ENCODE results near the gene CPEB3. TPM values are rescaled to one million over a fixed set of nuclear protein-coding genes. Genes with fewer than 3 reads are reported as not detected.

The CPEB3 gene
- total and polyA plus RNA-seq, 9 of the 15 experiments (the other 6 are each of a cell fraction or from before 2014, with no cell fraction given), result 0.15 to 1.2 (median 0.51) TPM

- Histone ChIP-seq H3K4me3 (no peak overlapping the region), H3K9me1 (ENCODE audit: control insufficient read depth, insufficient read depth, low read length) (no peaks in the 10 kb centered on the region), H3K4me2 (ENCODE audit: insufficient read depth, low read length) (no peak overlapping the region), H3K4me1 (replicated peaks in 1 of 2; ENCODE audit: control insufficient read depth in 2 of 2, insufficient read depth in 2 of 2, low read length in 2 of 2) (no peaks in the 10 kb centered on the region), H3K27ac (ENCODE audit: extremely low read depth, low read depth, low read length) (no peak overlapping the region), H4K20me1 (replicated peaks; ENCODE audit: control insufficient read depth, insufficient read depth, low read length) (no peaks in the 10 kb centered on the region), H3K27me3 (ENCODE audit: control insufficient read depth in 2 of 2, insufficient read depth in 2 of 2, low read length in 2 of 2) (no peaks in the 10 kb centered on the region), H3K36me3 (ENCODE audit: control insufficient read depth, insufficient read depth, low read length) (no peaks in the 10 kb centered on the region), H3K9ac (ENCODE audit: insufficient read depth in 1 of 2, low read depth in 2 of 2, low read length in 2 of 2) (no peak overlapping the region), H2AFZ (ENCODE audit: low read depth, low read length) (no peak overlapping the region), H3K79me2 (ENCODE audit: control insufficient read depth, insufficient read depth, low read length) (no peaks in the 10 kb centered on the region), H3K9me3 (replicated peaks; ENCODE audit: control insufficient read depth, insufficient read depth, low read depth, low read length) (no peaks in the 10 kb centered on the region)
- intact Hi-C loops (cut with micrococcal nuclease) (no loop called here), in situ Hi-C loops (cut with MboI) (loop anchor here (25.0 kb wide), 1 partner anchor 211 kb away; the partner anchor contains the start of genes CPEB3 and MARCHF5)
- DNase-seq (ENCODE audit: extremely low read depth in 1 of 4, low spot score in 3 of 4), result no peak
- ATAC-seq, result no peak
- no TSS peak for BruUV-seq (replicated peaks)
- CTCF ChIA-PET (ENCODE audit: low intra/inter-chr PET ratio), result interaction anchor here (0.6 kb wide), 1 partner anchor 191 kb away, joined by 5 read pairs; no protein-coding TSS in a partner anchor
- FAIRE-seq, result no peak
- POLR2A ChIA-PET, result interaction anchor here (0.6 to 1.0 kb wide), 2 partner anchors 11 to 21 kb away, joined by 3 read pairs; no protein-coding TSS in a partner anchor
- TF ChIP-seq ZFX (CRISPR knock-in tag; IDR thresholded peaks at IDR 0.05) (no peak), CBFA2T2 (conservative IDR thresholded peaks at IDR 0.05) (no peak), NELFE (IDR thresholded peaks at IDR 0.05; ENCODE audit: insufficient read depth, insufficient read length) (no peak), POU5F1 (IDR thresholded peaks at IDR 0.05; ENCODE audit: borderline replicate concordance, low read depth, low read length, partially characterized antibody) (no peak), SAFB (IDR thresholded peaks at IDR 0.05; ENCODE audit: borderline replicate concordance, low read depth, low read length) (no peak)
- TF ChIP-seq, protein P1, sequence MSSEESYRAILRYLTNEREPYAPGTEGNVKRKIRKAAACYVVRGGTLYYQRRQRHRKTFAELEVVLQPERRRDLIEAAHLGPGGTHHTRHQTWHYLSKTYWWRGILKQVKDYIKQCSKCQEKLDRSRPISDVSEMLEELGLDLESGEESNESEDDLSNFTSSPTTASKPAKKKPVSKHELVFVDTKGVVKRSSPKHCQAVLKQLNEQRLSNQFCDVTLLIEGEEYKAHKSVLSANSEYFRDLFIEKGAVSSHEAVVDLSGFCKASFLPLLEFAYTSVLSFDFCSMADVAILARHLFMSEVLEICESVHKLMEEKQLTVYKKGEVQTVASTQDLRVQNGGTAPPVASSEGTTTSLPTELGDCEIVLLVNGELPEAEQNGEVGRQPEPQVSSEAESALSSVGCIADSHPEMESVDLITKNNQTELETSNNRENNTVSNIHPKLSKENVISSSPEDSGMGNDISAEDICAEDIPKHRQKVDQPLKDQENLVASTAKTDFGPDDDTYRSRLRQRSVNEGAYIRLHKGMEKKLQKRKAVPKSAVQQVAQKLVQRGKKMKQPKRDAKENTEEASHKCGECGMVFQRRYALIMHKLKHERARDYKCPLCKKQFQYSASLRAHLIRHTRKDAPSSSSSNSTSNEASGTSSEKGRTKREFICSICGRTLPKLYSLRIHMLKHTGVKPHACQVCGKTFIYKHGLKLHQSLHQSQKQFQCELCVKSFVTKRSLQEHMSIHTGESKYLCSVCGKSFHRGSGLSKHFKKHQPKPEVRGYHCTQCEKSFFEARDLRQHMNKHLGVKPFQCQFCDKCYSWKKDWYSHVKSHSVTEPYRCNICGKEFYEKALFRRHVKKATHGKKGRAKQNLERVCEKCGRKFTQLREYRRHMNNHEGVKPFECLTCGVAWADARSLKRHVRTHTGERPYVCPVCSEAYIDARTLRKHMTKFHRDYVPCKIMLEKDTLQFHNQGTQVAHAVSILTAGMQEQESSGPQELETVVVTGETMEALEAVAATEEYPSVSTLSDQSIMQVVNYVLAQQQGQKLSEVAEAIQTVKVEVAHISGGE (CRISPR knock-in tag; IDR thresholded peaks at IDR 0.05), result peak in 2 of 3 experiments; percentile 38 to 45; a peak in 1 of 6 replicates
- TF ChIP-seq, protein P2, sequence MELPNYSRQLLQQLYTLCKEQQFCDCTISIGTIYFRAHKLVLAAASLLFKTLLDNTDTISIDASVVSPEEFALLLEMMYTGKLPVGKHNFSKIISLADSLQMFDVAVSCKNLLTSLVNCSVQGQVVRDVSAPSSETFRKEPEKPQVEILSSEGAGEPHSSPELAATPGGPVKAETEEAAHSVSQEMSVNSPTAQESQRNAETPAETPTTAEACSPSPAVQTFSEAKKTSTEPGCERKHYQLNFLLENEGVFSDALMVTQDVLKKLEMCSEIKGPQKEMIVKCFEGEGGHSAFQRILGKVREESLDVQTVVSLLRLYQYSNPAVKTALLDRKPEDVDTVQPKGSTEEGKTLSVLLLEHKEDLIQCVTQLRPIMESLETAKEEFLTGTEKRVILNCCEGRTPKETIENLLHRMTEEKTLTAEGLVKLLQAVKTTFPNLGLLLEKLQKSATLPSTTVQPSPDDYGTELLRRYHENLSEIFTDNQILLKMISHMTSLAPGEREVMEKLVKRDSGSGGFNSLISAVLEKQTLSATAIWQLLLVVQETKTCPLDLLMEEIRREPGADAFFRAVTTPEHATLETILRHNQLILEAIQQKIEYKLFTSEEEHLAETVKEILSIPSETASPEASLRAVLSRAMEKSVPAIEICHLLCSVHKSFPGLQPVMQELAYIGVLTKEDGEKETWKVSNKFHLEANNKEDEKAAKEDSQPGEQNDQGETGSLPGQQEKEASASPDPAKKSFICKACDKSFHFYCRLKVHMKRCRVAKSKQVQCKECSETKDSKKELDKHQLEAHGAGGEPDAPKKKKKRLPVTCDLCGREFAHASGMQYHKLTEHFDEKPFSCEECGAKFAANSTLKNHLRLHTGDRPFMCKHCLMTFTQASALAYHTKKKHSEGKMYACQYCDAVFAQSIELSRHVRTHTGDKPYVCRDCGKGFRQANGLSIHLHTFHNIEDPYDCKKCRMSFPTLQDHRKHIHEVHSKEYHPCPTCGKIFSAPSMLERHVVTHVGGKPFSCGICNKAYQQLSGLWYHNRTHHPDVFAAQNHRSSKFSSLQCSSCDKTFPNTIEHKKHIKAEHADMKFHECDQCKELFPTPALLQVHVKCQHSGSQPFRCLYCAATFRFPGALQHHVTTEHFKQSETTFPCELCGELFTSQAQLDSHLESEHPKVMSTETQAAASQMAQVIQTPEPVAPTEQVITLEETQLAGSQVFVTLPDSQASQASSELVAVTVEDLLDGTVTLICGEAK (IDR thresholded peaks at IDR 0.05), result peak; percentile 79
- TF ChIP-seq, protein P2 (CRISPR knock-in tag; IDR thresholded peaks at IDR 0.05), result no peak
Measured at GRCh38 chr10:92076722-92077121, 214.2 kb downstream of the CPEB3 start.

Data from K562 (cell line).